Measurements from ENCODE around the gene LIN7B. TPM values are rescaled to one million over a fixed set of nuclear protein-coding genes. Genes with fewer than 3 reads are reported as not detected.
A peak's percentile ranks its signal among the peaks of the same experiment; 100 is the strongest.
"Not testable (repeated sequence)": the region's sequence is repeated elsewhere in the genome, so short reads cannot be mapped to it uniquely, and the experiment has no call there.

LIN7B gene
- total RNA-seq, 1 experiment from 2014 or later: 5.6 TPM

- DNase-seq (ENCODE audit: low read depth, low spot score): no peak
- in situ Hi-C loops (cut with HindIII; ENCODE audit: low pct_unique_long_range_greater_than_20kb, low sequenced_read_pairs): no loop called here
Observed at GRCh38 chr19:49128545-49129237, 14.5 kb downstream of the LIN7B start.

- DNase-seq (ENCODE audit: low read depth, low spot score): no peak
- in situ Hi-C loops (cut with HindIII; ENCODE audit: low pct_unique_long_range_greater_than_20kb, low sequenced_read_pairs): no loop called here
Observed at GRCh38 chr19:49129238-49129583, 15.0 kb downstream of the LIN7B start.

GRCh38 chr19:49130325-49130724 lies 16.2 kb downstream of the LIN7B start:
- in situ Hi-C loops (cut with HindIII; ENCODE audit: low pct_unique_long_range_greater_than_20kb, low sequenced_read_pairs): no loop called here
- DNase-seq (ENCODE audit: low read depth, low spot score): no peak

GRCh38 chr19:49132974-49133609 lies 18.9 kb downstream of the LIN7B start:
- DNase-seq (ENCODE audit: low read depth, low spot score): no peak
- in situ Hi-C loops (cut with HindIII; ENCODE audit: low pct_unique_long_range_greater_than_20kb, low sequenced_read_pairs): no loop called here

- in situ Hi-C loops (cut with HindIII; ENCODE audit: low pct_unique_long_range_greater_than_20kb, low sequenced_read_pairs): no loop called here
- no peak for DNase-seq (ENCODE audit: low read depth, low spot score)
Observed at GRCh38 chr19:49133621-49134454, 19.7 kb downstream of the LIN7B start.

- DNase-seq (ENCODE audit: low read depth, low spot score): no peak
- in situ Hi-C loops (cut with HindIII; ENCODE audit: low pct_unique_long_range_greater_than_20kb, low sequenced_read_pairs): no loop called here
Observed at GRCh38 chr19:49135686-49136085, 21.5 kb downstream of the LIN7B start.

- no peak for DNase-seq (ENCODE audit: low read depth, low spot score)
- in situ Hi-C loops (cut with HindIII; ENCODE audit: low pct_unique_long_range_greater_than_20kb, low sequenced_read_pairs): no loop called here
Observed at GRCh38 chr19:49136771-49137171, 22.6 kb downstream of the LIN7B start.

- in situ Hi-C loops (cut with HindIII; ENCODE audit: low pct_unique_long_range_greater_than_20kb, low sequenced_read_pairs): no loop called here
- DNase-seq (ENCODE audit: low read depth, low spot score): no peak
Observed at GRCh38 chr19:49140951-49141350, 26.8 kb downstream of the LIN7B start.

- DNase-seq (ENCODE audit: low read depth, low spot score): no peak
- in situ Hi-C loops (cut with HindIII; ENCODE audit: low pct_unique_long_range_greater_than_20kb, low sequenced_read_pairs): no loop called here
Observed at GRCh38 chr19:49141352-49141751, 27.2 kb downstream of the LIN7B start.

GRCh38 chr19:49142866-49143335 lies 28.7 kb downstream of the LIN7B start:
- peak; percentile 94 for DNase-seq (ENCODE audit: low read depth, low spot score)
- in situ Hi-C loops (cut with HindIII; ENCODE audit: low pct_unique_long_range_greater_than_20kb, low sequenced_read_pairs): no loop called here

- DNase-seq (ENCODE audit: low read depth, low spot score): peak; percentile 90
- in situ Hi-C loops (cut with HindIII; ENCODE audit: low pct_unique_long_range_greater_than_20kb, low sequenced_read_pairs): no loop called here
Observed at GRCh38 chr19:49145573-49146407, 31.6 kb downstream of the LIN7B start.

GRCh38 chr19:49146408-49146770 lies 32.2 kb downstream of the LIN7B start:
- DNase-seq (ENCODE audit: low read depth, low spot score); in situ Hi-C loops (cut with HindIII; ENCODE audit: low pct_unique_long_range_greater_than_20kb, low sequenced_read_pairs): not testable (repeated sequence)

GRCh38 chr19:49148044-49148682 lies 34.0 kb downstream of the LIN7B start:
- in situ Hi-C loops (cut with HindIII; ENCODE audit: low pct_unique_long_range_greater_than_20kb, low sequenced_read_pairs): no loop called here
- no peak for DNase-seq (ENCODE audit: low read depth, low spot score)

GRCh38 chr19:49148784-49149651 lies 34.8 kb downstream of the LIN7B start:
- in situ Hi-C loops (cut with HindIII; ENCODE audit: low pct_unique_long_range_greater_than_20kb, low sequenced_read_pairs): no loop called here
- peak; percentile 94 for DNase-seq (ENCODE audit: low read depth, low spot score)

- peak; percentile 82 for DNase-seq (ENCODE audit: low read depth, low spot score)
- in situ Hi-C loops (cut with HindIII; ENCODE audit: low pct_unique_long_range_greater_than_20kb, low sequenced_read_pairs): no loop called here
Observed at GRCh38 chr19:49149652-49150105, 35.5 kb downstream of the LIN7B start.

- peak; percentile 80 for DNase-seq (ENCODE audit: low read depth, low spot score)
- in situ Hi-C loops (cut with HindIII; ENCODE audit: low pct_unique_long_range_greater_than_20kb, low sequenced_read_pairs): no loop called here
Observed at GRCh38 chr19:49150106-49150943, 36.2 kb downstream of the LIN7B start.
